Cortex of kidney (tissue), 1 donor: ENCODE results near the gene TCF4.

Experiments used
- DNase-seq: peaks from one replicate; lab custom pipeline; 2025; lab: John Stamatoyannopoulos, UW

TCF4 gene

DNA sequence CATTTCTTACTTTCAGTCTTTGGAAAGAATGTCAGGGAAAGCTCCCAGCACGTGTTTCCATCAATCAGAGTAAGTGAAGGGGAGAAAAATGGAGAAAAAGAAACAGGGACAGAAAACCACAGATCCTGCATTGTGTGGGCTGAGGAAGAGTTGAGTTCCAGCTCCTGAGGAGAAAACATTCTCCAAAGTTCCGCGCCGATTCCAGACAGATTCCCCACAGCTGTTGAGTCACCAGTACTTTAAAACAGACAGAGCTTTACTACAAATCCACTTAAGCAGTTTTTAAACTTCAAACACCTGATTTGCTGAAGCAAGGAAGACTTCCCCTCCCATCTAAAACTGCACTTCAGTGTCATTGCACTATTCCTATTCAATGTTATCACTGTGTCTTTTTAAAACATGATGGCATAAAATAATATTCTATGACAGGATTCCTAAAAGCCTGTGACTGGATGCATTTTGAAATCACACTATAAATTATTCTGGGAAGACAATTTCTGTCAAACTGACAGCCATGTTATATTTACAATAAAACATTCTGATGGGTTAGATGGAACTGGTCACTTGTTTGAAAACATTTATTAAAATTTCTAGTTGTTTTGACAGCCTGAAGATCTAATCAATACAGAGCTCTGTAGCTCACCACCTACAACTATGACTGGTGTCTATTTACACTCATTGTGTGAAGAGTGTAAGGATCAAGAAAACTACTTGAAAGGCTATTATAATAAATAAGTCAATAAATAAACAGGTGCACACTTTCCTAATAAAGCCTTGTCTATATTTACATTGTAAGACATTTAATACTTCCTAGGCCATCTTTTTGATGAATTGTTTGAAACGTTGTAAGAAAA is 40.9 kb downstream of the TCF4 start:
- no peak for DNase-seq

DNA sequence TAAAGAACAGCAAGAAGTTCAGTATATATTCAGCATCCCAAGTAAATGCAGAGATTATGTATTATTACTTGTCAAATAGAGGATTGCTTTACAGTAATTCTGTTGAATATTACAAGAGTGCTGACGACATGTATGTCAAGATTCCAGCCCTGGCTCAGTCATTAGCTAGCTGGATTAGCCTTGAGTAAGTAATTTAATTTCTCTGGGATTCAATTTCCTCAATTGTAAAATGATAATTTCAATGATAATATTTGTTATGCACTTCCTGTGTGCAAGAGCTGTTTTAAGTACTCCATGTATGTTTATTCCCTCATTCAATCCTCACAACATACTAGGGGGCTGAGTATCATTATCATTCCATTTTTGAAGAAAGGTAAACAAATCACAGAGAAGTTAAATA is 44.0 kb downstream of the TCF4 start:
- no peak for DNase-seq

DNA sequence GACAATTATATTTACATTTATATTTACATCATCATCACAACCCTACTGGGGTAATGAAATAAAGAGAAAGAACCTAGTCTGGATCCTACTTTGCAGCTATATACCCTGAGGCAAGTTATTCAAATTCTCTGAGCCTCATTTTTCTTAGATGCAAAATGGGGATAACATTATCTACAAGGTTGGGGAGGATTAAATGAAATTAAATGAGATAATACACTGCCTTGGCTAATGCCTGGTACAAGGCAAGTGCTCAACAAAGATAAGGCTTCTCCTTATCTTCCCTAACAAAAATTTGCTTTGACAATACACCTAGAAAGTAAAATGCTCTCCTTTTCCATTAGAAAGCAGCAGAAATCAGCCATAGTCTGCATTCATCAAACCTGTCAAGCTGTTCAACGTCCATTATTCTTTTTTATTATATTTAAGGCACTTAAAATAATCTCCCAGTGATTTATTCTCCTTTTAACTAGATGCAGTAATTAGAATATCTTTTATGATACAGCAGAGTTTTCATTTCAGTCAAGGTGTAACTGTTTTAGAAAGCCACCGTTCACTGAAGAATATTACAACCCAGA is 44.8 kb downstream of the TCF4 start:
- DNase-seq = no peak

DNA sequence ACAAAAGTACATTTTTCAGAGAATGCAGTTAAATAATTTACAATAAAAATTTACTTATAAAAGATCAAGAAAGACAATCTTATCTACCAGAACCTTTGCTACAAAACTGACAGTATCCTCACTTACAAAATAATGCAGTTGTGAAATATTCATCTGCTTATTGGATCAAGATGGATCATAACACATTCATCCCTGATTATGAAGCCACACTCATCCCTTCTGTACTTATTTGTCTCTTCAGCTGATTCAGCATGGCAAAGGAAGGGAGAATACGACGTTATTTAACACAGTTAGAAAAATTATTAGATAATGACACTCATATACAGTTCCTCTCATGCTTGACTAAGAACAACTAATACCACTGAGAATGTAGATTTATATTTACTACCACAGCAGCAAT is 46.4 kb downstream of the TCF4 start:
- no peak for DNase-seq

DNA sequence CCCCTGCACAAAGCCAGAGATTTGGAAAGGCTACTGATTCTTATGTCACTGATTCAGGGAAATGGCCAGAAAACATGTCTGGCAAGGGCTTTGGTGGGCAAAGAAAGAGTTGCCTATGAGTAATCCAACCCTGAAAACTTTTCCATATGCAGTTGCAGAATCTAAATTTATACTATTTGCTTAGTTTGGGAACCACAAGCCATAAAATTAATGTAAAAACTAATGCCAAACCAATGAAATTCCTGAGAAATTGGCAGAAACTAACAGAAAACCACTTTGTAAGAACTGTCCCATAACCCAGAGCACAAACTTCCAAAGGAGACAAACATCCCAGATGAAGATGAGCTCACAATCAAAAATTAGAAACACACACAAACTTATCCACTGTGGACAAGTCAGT is 48.8 kb downstream of the TCF4 start:
- no peak for DNase-seq

GRCh38 chr18:55534996-55535395 is 53.0 kb downstream of the TCF4 start:
- no peak for DNase-seq

DNA sequence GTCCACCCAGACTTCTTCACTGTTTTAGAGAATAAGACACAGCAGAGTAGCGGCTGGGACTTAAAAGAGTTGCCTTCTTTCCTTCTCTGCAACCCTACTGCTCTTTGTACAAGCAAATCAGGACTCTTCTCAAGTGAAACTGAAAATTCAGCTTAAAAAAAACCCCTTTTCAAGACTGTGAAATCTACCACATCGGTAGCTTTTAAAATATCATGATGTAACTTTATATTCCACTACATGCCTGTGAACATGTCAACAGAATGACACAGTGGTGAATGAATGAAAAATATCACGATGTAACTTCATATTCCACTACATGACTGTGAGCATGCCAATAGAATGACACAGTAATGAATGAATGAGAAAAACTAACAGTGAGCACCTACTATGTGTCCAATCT is 53.4 kb downstream of the TCF4 start:
- DNase-seq = no peak

DNA sequence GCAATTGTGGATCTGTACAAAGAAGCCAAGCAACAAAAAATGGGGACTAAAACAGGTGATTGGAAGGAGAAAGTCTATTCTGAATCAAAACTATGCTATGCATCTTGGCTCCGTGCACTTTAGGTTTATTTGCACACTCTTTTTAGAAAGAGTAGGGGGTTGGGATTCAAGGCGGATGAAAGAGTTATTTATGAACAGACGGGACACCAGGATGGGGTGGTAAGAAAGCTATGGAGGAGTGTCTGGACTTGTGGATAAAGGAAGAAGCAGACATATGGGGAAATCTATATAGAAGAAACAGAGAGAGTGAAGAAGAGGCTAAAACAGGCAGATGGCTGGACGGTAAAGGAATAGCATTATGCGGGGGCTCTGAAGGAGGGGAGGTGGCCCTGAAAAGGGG is 57.8 kb downstream of the TCF4 start:
- DNase-seq = no peak

DNA sequence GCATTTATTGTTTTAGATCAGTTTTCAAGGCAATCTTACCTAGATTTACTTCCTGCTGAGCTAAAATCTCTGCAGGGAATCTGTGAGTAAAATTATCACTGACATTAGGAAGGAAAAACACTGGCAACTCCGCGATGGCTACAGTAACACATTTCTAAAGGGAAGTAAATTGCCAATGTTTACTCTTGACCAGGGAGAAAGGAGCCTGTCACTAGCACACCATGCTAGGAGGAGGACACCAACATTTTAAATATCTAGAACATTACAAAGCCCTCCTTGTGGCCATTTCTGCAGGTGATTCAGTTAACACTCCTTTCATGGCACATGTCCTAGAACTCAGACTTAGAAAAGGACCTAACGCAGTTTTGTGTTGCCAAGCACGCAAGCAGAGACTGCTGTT is 58.4 kb downstream of the TCF4 start:
- no peak for DNase-seq

GRCh38 chr18:55525845-55526244 is 62.1 kb downstream of the TCF4 start:
- no peak for DNase-seq

- no peak for DNase-seq
Observed at GRCh38 chr18:55524353-55525073, 63.5 kb downstream of the TCF4 start.

- no peak for DNase-seq
Observed at GRCh38 chr18:55523001-55523400, 65.0 kb downstream of the TCF4 start.

- DNase-seq = no peak
Observed at GRCh38 chr18:55522011-55522410, 66.0 kb downstream of the TCF4 start.

DNA sequence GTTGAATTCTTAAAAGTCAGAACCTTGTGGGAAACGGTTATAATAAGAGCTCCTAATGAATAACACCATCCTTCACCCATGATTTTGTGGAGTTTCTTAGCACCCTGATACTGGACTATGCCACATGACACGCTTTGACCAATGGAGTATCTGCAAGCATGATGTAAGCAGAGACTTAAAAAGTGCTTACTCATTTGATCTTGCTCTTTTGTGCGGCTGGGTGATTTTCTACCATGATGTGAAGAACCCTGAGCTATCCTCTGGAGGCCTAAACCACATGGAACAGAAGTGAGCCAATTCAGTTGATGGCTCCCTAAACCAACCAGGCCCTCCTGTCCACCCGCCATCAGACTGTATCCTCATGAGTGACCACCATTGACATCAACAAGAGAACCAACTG is 70.9 kb downstream of the TCF4 start:
- DNase-seq = no peak

DNA sequence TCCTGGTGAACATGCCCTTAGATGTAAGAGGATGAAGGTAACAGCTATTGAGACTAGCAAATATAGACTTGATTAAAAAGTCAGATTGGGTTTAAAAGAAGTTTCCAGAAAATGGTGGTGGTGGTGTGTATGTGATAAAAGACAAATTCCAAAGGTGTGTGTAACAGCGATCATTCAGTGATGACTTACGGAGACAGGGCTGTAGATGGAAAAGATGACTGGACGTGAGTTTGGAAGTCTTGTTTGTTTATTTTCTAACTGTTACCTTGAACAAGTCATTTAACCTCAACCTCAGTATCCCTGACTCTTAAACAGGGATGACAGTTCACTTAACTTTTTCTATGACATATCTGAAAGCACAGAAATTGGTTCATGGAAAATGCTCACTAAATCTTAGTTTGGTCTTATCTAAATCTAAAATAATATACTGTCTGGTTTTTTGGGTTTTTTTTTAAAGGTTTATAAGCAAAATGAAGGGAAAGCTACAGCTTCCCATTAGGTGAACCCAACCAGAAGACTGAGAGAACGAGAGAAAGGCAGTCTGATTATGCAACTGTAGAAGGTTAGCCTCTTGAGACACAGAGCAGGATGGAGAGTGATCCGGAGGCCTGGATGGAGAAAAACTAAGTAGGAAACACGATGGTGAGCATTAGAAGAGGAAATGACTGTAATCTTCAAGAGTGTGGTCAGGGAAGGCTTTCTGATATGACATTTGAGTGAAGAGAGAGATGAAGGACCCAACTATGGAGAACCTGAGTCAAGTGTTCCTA is 71.9 kb downstream of the TCF4 start:
- no peak for DNase-seq

GRCh38 chr18:55515214-55515613 is 72.8 kb downstream of the TCF4 start:
- no peak for DNase-seq

DNA sequence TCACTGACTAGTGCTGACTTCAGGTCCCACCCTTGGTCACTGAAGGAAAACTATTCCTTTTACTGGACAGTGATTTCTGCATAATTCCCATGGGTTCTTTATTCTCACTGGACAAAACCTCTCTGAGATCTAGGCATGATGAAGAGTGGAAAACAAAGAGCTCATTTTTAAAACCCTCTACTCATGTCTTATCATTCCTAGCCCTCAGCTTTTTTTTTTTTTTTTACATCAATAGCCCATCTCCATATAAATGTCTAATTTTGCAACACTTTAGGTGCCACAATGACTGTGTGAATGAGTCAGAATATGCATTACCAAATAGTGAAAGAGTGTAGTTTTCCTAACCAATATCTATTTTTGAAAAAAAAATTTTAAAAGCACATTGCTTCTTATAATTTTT is 74.8 kb downstream of the TCF4 start:
- no peak for DNase-seq

DNA sequence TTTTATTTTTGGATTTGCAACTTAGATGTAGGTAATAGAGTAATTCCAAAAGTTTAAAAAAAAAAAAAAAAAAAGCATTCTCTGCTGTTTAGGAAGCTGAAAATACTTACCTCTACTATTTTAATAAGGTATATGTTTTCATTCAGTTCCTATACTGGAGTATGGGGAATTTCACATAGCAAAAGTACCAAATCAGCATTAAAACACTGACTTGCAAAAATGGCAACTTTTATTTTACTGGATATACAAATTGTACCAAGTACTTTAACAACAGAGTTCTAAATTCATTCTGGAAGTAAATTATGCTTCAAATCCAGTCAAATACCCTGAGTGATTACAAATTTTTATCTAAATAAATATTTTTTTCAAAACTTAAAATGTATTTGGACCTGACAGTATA is 76.7 kb downstream of the TCF4 start:
- no peak for DNase-seq

DNA sequence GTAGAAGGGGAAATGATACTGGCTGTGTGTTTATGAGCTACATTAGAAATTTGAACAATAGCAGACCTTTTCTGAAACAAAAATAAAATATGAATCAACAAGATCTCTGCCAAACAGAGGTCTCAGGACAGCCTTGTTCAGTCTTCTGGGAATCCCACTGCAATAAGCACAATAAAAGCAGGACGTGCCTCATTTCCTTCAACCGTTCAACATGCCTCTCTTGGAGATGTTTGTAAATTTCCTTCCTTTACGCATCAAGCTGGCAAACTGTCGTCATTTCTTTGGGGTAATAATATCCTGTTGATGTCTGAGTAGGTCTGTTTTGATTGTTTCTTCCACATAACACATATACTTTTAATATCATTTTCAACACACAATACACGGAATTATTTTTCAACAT is 77.2 kb downstream of the TCF4 start:
- DNase-seq = no peak

GRCh38 chr18:55509631-55510324 is 78.2 kb downstream of the TCF4 start:
- DNase-seq = no peak

DNA sequence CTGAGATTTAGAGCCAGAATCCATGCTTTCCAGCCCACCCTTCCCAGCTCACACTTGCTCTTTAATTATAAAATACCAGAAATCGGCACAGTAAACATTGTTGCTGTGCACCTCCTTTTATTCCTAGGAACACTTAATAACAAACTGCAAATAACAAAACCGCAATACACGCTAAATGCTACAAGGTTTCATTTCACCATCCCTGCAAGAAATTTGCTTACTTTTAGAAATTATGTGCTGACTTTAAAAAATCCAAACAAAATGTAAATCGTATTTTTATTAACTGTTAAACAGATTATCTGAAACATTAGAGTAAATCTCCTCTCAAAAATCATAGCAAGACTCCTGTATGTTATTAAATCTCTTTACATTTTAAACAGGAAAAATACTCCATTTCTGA is 79.3 kb downstream of the TCF4 start:
- DNase-seq = no peak

DNA sequence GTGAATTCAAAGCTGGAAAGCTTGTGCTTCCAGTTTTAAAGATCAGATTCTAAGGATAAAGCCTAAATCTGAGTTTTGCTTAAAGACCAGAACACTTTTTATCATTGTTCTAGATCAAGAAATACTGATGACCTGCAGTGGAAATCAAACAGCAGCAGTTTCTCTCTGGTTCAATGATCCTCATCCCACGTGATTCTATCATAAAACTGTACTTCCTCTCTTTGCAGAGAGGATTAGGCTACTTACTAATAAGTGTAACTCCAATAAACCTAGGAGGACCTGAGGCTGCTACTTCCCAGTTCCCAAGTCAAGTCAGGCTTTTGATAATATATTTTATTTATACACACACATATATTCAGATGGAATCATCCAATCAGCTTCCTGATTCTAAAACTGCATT is 81.9 kb downstream of the TCF4 start:
- DNase-seq = no peak
